IgD-negative memory B cell (primary cell): ENCODE measurements around the gene SUGP2. TPM values are rescaled to one million over a fixed set of nuclear protein-coding genes. Genes with fewer than 3 reads are reported as not detected.

Experiments used
- H3K27ac Mint-ChIP-seq, 3 donors: one replicate each; pipeline ENCODE4 v1.8.0; 2020 to 2022; ENCODE audit warnings: mild to moderate bottlenecking in 3 of 3, mixed read lengths in 3 of 3, moderate library complexity in 1 of 3
- H3K27me3 Mint-ChIP-seq: one replicate; pipeline ENCODE4 v1.8.0; 2021; ENCODE audit warnings: mixed read lengths
- H3K36me3 Mint-ChIP-seq: one replicate; pipeline ENCODE4 v1.8.0; 2020; ENCODE audit warnings: mild to moderate bottlenecking, mixed read lengths
- H3K4me1 Mint-ChIP-seq, 3 donors: one replicate each; pipeline ENCODE4 v1.8.0; 2020 to 2022; ENCODE audit warnings: mixed read lengths in 3 of 3, mild to moderate bottlenecking in 1 of 3
- H3K4me3 Mint-ChIP-seq, 4 donors: one replicate each; pipeline ENCODE4 v1.8.0; 2020 to 2022; ENCODE audit warnings: mild to moderate bottlenecking in 4 of 4, mixed read lengths in 4 of 4, moderate library complexity in 3 of 4
- H3K9me3 Mint-ChIP-seq, 3 donors: one replicate each; pipeline ENCODE4 v1.8.0; 2020 to 2021; ENCODE audit warnings: mixed read lengths in 3 of 3, mild to moderate bottlenecking in 1 of 3
- polyA plus RNA-seq: library from polyadenylated mRNA; unstranded; fragments of 300-500 nt; fragmentation: Illumina TruSeq; gene quantifications from one replicate; pipeline ENCODE4 v1.2.3, GENCODE V29; 2021

Gene SUGP2
- polyA plus RNA-seq, 1 donor from 2014 or later = 11.8 TPM

DNA sequence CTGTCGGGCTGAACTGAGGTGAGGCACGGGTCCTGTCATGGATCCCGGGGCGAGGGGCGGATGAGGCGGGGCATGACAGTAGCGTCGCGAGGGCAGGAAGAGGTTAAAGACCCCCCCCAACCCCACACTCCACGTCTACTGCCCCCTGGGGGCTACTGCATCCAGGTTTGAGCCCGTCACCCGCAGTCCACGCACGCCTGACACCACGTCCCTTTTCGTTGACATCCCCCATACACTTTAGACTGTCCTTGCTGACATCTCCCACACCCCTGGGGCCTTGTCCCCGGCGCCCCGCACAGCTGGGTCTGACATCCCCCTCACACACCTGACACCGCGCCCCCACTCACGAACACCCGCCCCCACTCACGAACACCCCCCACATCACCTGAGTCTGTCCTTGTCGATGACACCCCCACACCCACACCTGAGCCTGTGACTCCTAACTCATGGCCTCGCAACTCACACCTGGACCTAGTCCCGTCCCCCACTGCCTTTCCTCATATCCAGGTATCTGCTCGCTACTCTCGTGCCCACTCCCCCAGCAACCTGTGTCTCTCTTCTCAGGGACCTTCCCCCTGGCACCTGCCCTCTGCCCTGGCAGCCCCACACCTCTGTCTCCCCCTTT is 30.9 kb upstream of the SUGP2 start:
- Mint-ChIP-seq H3K4me1 (peaks cover 15 to 24% (median 24%) of the 10 kb centered on the region in 3 donors), H3K9me3 (no peaks in the 10 kb centered on the region), H3K4me3 (peak overlapping the region; percentile 65 to 98 (median 92)), H3K36me3 (peaks cover 7% of the 10 kb centered on the region), H3K27me3 (no peaks in the 10 kb centered on the region), H3K27ac (peak overlapping the region; percentile 23 to 95 (median 69))

DNA sequence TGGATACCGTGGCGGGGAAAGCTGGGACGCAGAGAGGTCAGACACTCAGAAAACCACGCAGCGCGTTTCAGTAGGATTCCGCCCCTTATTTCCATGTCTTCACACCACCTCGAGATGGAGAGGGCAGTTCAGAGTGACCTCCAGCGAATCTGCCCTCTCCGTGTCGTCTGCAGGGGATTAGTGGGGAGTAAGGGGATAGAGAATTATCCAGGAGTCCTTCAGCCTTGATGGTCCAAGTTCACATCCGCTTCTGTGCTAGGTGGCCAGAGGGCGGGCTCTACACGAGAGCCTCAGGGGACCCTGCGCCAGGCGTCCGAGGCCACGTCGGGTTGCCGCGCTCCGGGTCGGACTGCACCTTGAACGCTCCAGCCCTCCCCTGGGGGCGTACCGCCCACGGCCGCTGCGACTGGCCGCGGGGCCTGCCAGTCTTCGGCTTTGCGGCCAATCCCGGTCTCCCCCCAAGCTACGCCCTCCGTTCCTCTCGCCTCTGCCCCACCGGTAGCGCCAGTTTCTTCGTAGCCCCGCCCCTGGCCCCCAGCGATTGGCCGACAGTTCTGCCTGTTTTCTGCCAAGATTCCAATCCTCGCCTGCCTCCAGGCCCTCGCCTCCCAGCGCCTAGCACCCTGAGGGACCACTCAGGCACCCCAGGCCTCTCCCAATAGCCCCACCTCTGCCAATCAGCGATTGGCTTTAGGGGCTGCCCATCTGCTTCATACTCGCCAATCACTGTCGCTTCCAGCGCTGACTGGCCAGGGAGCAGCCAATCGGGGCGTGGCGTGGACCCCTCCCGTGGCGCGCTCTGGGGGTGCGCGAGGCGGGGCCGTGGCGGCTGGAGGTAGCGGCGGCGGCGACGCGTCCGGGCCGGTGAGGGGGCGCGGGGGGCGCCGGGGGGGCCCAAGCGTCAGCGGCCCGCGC is 30.1 kb upstream of the SUGP2 start, which contains the start of gene SLC25A42:
Gene SLC25A42, plus strand, starts transcription at position 812 of the 915 bp plus-strand sequence. CDS start 32,131 bp downstream, outside the sequence.
- peaks cover 2% of the 10 kb centered on the region for H3K36me3 Mint-ChIP-seq
- H3K27me3 Mint-ChIP-seq = no peaks in the 10 kb centered on the region
- H3K4me1 Mint-ChIP-seq = peaks cover 9 to 21% (median 19%) of the 10 kb centered on the region in 3 donors

GRCh38 chr19:19062454-19063182 is 29.3 kb upstream of the SUGP2 start:
- Mint-ChIP-seq H3K4me3 (peak overlapping the region; percentile 33 to 89 (median 82)), H3K27ac (peak overlapping the region; percentile 9 to 64 (median 59)), H3K9me3 (no peaks in the 10 kb centered on the region), H3K36me3 (peaks cover 2% of the 10 kb centered on the region), H3K4me1 (peaks cover 6 to 18% (median 17%) of the 10 kb centered on the region in 3 donors), H3K27me3 (no peaks in the 10 kb centered on the region)

More for the DNA sequence above, 30.1 kb upstream of the SUGP2 start, which contains the start of gene SLC25A42:
- no peaks in the 10 kb centered on the region for H3K9me3 Mint-ChIP-seq
- peak within 1 kb of the TSS; percentile 75 to 98 (median 92) for H3K4me3 Mint-ChIP-seq
- H3K27ac Mint-ChIP-seq = peak within 1 kb of the TSS; percentile 64 to 95 (median 69)

GRCh38 chr19:19061506-19061905 is 28.2 kb upstream of the SUGP2 start:
- Mint-ChIP-seq H3K4me1 (peaks cover 0 to 10% (median 6%) of the 10 kb centered on the region in 3 donors), H3K36me3 (no peaks in the 10 kb centered on the region), H3K27me3 (no peaks in the 10 kb centered on the region), H3K9me3 (no peaks in the 10 kb centered on the region), H3K4me3 (peak overlapping the region in 1 of 4 donors; percentile 75), H3K27ac (peak overlapping the region in 1 of 3 donors; percentile 54)

DNA sequence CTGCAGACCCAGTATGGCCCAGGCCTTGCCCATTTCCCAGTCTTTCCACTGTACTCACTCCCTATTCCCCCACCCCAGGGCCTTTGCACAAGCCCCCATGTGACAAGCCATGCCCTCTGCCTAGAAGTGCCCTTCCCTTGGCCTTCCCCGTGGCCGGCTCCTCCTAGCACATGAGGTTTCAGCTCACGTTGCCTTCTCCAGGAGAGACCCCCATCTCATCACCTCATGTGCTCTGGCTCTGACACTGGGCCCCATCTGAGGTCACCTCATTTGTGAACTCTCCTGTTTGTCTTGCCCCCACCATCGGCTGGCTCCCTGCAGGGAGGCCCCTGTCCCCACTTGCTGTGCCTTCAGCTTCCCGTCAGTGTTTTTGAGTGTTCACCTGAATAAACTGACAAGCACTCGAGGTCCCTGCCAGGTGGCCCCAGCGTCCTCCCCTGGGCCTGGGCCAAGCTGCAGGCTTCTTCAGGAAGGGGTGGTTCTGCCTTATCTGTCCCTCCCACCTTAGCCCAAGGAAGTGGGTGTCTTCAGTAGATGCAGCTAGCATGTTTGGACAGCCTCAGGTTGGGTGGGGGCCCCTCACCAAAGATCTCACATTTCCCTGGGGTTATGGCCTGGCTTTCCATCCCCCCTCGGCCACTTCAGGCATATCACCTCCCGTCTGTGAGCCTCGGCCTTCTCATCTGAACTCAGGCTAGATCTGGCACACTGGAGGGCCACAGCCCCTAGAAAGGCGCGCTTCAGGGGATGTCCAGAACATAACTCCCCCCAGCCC is 26.7 kb upstream of the SUGP2 start:
- Mint-ChIP-seq H3K9me3 (no peaks in the 10 kb centered on the region), H3K27me3 (no peaks in the 10 kb centered on the region), H3K27ac (no peak overlapping the region), H3K4me3 (peak overlapping the region in 1 of 4 donors; percentile 5), H3K4me1 (peaks cover 0 to 7% (median 6%) of the 10 kb centered on the region in 3 donors), H3K36me3 (no peaks in the 10 kb centered on the region)

- no peaks in the 10 kb centered on the region for H3K27me3 Mint-ChIP-seq
- H3K36me3 Mint-ChIP-seq = no peaks in the 10 kb centered on the region
- H3K9me3 Mint-ChIP-seq = no peaks in the 10 kb centered on the region
- H3K4me3 Mint-ChIP-seq = no peak overlapping the region
- H3K4me1 Mint-ChIP-seq = peaks cover 0 to 7% (median 4%) of the 10 kb centered on the region in 3 donors
- H3K27ac Mint-ChIP-seq = no peak overlapping the region
Observed at GRCh38 chr19:19059018-19059836, 25.9 kb upstream of the SUGP2 start.

DNA sequence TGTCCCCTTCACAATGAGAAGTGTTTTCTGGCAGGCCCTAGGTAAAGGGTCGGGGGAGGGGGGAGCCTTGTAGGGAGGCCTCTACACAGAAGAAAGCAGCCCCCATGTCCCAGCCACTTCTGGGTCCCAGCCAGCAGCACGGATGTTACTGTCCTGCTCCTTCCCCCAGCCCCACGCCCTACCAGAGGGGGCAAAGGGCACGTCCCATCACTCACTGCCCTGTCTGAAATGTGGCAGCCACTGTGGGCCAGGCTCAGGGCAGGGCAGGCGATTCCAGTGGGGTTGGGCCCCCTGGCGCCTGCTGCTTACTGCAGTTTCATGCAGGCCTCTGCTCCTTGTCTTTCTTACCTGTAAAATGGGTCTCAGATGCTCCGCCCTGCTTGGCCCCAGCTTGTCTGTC is 24.4 kb upstream of the SUGP2 start:
- Mint-ChIP-seq H3K27me3 (no peaks in the 10 kb centered on the region), H3K4me1 (peaks cover 0 to 3% (median 1%) of the 10 kb centered on the region in 3 donors), H3K36me3 (no peaks in the 10 kb centered on the region), H3K4me3 (no peak overlapping the region), H3K27ac (no peak overlapping the region), H3K9me3 (no peaks in the 10 kb centered on the region)

DNA sequence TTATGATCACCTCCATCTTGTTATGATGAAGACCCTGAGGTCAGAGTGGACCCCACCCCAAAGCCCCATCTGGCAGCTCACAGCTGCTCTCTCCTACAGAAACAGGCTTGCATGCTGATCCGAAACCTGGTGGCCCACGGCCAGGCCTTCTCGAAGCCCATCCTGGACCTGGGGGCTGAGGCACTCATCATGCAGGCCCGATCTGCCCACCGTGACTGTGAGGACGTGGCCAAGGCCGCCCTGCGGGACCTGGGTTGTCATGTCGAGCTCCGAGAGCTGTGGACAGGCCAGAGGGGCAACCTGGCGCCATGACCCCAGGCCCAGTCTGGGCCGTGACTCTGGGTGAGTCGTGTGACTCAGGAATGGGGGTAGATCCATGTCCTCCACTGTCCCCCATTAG is 24.0 kb upstream of the SUGP2 start:
- no peaks in the 10 kb centered on the region for H3K27me3 Mint-ChIP-seq
- no peak overlapping the region for H3K4me3 Mint-ChIP-seq
- H3K27ac Mint-ChIP-seq = no peak overlapping the region
- peaks cover 0 to 3% (median 0%) of the 10 kb centered on the region in 3 donors for H3K4me1 Mint-ChIP-seq
- no peaks in the 10 kb centered on the region for H3K36me3 Mint-ChIP-seq
- no peaks in the 10 kb centered on the region for H3K9me3 Mint-ChIP-seq

DNA sequence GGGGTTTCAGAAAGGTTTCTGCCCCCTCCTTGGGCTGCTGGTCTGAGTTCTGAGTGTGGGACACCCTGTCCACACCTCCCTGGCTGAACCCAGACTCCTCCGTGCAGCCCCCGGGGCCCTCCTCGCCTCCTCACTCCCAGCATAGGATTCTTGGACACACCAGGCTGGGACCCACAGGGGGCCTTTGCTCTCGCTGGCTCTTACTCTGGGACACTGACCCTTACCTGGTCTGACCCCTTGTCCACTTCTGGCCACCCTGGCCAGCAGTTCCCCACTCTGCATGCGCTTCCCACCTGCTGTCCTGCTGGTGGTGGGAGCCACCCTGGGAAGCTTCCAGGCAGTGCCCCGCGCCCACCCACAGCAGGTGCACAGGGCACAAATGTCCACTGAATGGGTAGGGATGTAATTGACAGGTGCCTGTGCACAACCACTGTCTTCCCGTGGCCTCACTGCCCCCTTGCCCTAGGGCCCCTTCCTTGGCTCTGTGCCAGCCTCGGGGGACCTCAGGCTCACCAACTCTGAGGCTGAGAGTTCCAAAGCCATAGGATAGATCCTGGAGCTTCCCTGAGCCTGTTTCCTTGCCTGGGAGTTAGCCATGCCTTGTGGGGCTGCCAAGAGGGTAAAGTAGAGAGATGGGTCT is 23.4 kb upstream of the SUGP2 start:
- no peaks in the 10 kb centered on the region for H3K9me3 Mint-ChIP-seq
- H3K4me1 Mint-ChIP-seq = peaks cover 0 to 3% (median 0%) of the 10 kb centered on the region in 3 donors
- no peaks in the 10 kb centered on the region for H3K36me3 Mint-ChIP-seq
- no peak overlapping the region for H3K4me3 Mint-ChIP-seq
- no peaks in the 10 kb centered on the region for H3K27me3 Mint-ChIP-seq
- no peak overlapping the region for H3K27ac Mint-ChIP-seq

- Mint-ChIP-seq H3K9me3 (no peaks in the 10 kb centered on the region), H3K4me1 (peaks cover 0 to 3% (median 0%) of the 10 kb centered on the region in 3 donors), H3K27ac (no peak overlapping the region), H3K36me3 (no peaks in the 10 kb centered on the region), H3K27me3 (no peaks in the 10 kb centered on the region), H3K4me3 (no peak overlapping the region)
Observed at GRCh38 chr19:19055701-19056100, 22.4 kb upstream of the SUGP2 start.

- Mint-ChIP-seq H3K36me3 (no peaks in the 10 kb centered on the region), H3K4me3 (no peak overlapping the region), H3K4me1 (peaks cover 0 to 3% (median 0%) of the 10 kb centered on the region in 3 donors), H3K9me3 (no peaks in the 10 kb centered on the region), H3K27ac (no peak overlapping the region), H3K27me3 (no peaks in the 10 kb centered on the region)
Observed at GRCh38 chr19:19054939-19055440, 21.7 kb upstream of the SUGP2 start.

DNA sequence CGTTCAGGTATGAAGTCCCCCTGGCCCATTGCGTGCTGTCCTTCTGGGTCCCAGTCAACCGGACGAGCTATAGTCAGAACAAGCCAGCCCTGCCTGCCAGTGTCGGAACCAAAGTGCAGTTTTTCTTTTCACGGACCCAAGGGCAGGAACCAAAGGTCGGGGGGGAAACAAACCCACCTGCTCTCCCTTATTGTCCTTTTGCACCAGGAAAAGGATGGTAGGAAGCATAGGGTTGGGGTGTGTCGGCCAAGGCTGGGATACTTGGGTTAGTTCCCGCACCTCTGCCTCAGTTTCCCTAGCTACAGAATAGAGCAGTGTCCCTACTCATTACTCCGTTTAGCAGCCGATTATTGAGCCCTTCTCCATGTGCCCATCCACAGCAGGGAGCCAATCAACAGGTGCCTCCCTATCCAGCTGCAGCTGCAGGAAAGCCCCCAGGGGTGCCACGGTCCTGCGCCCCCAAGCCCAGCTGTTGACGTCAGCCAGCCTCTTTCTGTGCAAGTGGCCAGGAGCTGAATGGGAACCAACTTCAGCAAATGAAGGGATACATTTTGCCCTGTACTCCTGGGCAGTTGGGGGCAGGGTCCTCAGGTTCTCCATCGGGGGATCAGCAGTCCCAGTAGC is 21.1 kb upstream of the SUGP2 start:
- no peaks in the 10 kb centered on the region for H3K9me3 Mint-ChIP-seq
- H3K27me3 Mint-ChIP-seq = no peaks in the 10 kb centered on the region
- no peak overlapping the region for H3K4me3 Mint-ChIP-seq
- H3K36me3 Mint-ChIP-seq = no peaks in the 10 kb centered on the region
- peaks cover 0 to 3% (median 0%) of the 10 kb centered on the region in 3 donors for H3K4me1 Mint-ChIP-seq
- no peak overlapping the region for H3K27ac Mint-ChIP-seq
